ENCODE results near the gene TRIM14. TPM values are rescaled to one million over a fixed set of nuclear protein-coding genes. Genes with fewer than 3 reads are reported as not detected.

TRIM14 gene
- total and polyA plus RNA-seq, 10 of the 15 experiments (the other 5 are each of a cell fraction or from before 2014, with no cell fraction given): 8.6 to 53.3 (median 35.7) TPM

- intact Hi-C loops (cut with micrococcal nuclease; ENCODE audit: unreplicated experiment): no loop called here
- no peaks in the 10 kb centered on the region for H3K4me1 ChIP-seq (ENCODE audit: control insufficient read depth, insufficient read depth, low read length)
- FAIRE-seq: no peak
- no peaks in the 10 kb centered on the region for H4K20me1 ChIP-seq (ENCODE audit: control insufficient read depth, insufficient read depth)
- no peak overlapping the region for H2AFZ ChIP-seq (ENCODE audit: control insufficient read depth, low read depth, low read length)
- H3K4me3 ChIP-seq: no peak overlapping the region
- no peaks in the 10 kb centered on the region for H3K79me2 ChIP-seq (ENCODE audit: control insufficient read depth, insufficient read depth, low read length)
- no peak for ATAC-seq
- ChIA-PET CTCF (interaction anchor here (0.9 to 1.7 kb wide), 2 partner anchors 9 to 122 kb away, joined by 3 to 8 read pairs; no protein-coding TSS in a partner anchor), POLR2A (no interaction called here), SMC1A (ENCODE audit: uncharacterized antibody, unreplicated experiment) (interaction anchor here (0.6 to 3.3 kb wide), 3 partner anchors 14 to 19 kb away, joined by 3 to 12 read pairs (median 6); no protein-coding TSS in a partner anchor), RAD21 (ENCODE audit: unreplicated experiment) (no interaction called here)
- 0 out of 2 replicates have a peak, but pooled peaks have one; percentile 33 for TF ChIP-seq POLR2A (IDR thresholded peaks at IDR 0.05; ENCODE audit: low read depth, low read length)
- TF ChIP-seq, protein P1, sequence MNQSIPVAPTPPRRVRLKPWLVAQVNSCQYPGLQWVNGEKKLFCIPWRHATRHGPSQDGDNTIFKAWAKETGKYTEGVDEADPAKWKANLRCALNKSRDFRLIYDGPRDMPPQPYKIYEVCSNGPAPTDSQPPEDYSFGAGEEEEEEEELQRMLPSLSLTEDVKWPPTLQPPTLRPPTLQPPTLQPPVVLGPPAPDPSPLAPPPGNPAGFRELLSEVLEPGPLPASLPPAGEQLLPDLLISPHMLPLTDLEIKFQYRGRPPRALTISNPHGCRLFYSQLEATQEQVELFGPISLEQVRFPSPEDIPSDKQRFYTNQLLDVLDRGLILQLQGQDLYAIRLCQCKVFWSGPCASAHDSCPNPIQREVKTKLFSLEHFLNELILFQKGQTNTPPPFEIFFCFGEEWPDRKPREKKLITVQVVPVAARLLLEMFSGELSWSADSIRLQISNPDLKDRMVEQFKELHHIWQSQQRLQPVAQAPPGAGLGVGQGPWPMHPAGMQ (IDR thresholded peaks at IDR 0.05; ENCODE audit: borderline replicate concordance): no peak
- no peaks in the 10 kb centered on the region for H3K27me3 ChIP-seq (replicated peaks in 1 of 2; ENCODE audit: control insufficient read depth in 2 of 2, insufficient read depth in 2 of 2, low read length in 1 of 2)
- no TSS peak for BruUV-seq (replicated peaks)
- in situ Hi-C loops (cut with MboI): no loop called here
- no peak for DNase-seq (ENCODE audit: low read depth, low spot score)
- WGBS (ENCODE audit: insufficient coverage, insufficient replicate concordance, low lambda C conversion rate, missing lambda C conversion rate): 97% methylated on average over 7 of the region's 7 CpGs
- H3K9me3 ChIP-seq (replicated peaks; ENCODE audit: control insufficient read depth, insufficient read depth, low read length): no peaks in the 10 kb centered on the region
- H3K4me2 ChIP-seq (ENCODE audit: control insufficient read depth, insufficient read depth): no peak overlapping the region
- peaks cover 27 to 43% of the 10 kb centered on the region in 2 experiments for H3K36me3 ChIP-seq (ENCODE audit: control insufficient read depth in 2 of 2, insufficient read depth in 2 of 2, low read length in 1 of 2)
- H3K27ac ChIP-seq (ENCODE audit: control insufficient read depth, insufficient read depth): no peak overlapping the region
- H3K9ac ChIP-seq (ENCODE audit: control insufficient read depth, insufficient read depth, low read length): no peak overlapping the region
Measured at GRCh38 chr9:98083566-98084183, 35.3 kb downstream of the TRIM14 start.

- H3K79me2 ChIP-seq (ENCODE audit: control insufficient read depth, insufficient read depth, low read length): no peaks in the 10 kb centered on the region
- no peak overlapping the region for H3K4me2 ChIP-seq (ENCODE audit: control insufficient read depth, insufficient read depth)
- no peaks in the 10 kb centered on the region for H4K20me1 ChIP-seq (ENCODE audit: control insufficient read depth, insufficient read depth)
- H3K27ac ChIP-seq (ENCODE audit: control insufficient read depth, insufficient read depth): no peak overlapping the region
- no TSS peak for BruUV-seq (replicated peaks)
- no peaks in the 10 kb centered on the region for H3K9me3 ChIP-seq (replicated peaks; ENCODE audit: control insufficient read depth, insufficient read depth, low read length)
- TF ChIP-seq SMAD5 (IDR thresholded peaks at IDR 0.05; ENCODE audit: low read depth) (no peak), ZBED1 (IDR thresholded peaks at IDR 0.05; ENCODE audit: borderline replicate concordance) (no peak), PKNOX1 (IDR thresholded peaks at IDR 0.05) (no peak), ZBTB11 (CRISPR knock-in tag; IDR thresholded peaks at IDR 0.05) (no peak), ZNF207 (IDR thresholded peaks at IDR 0.05; ENCODE audit: borderline replicate concordance) (no peak), SREBF1 (IDR thresholded peaks at IDR 0.05; ENCODE audit: low read length) (no peak), ZNF217 (IDR thresholded peaks at IDR 0.05) (no peak), CREM (IDR thresholded peaks at IDR 0.05; ENCODE audit: low read depth) (no peak), POLR2AphosphoS5 (IDR thresholded peaks at IDR 0.05; ENCODE audit: low read length) (no peak), ASH2L (IDR thresholded peaks at IDR 0.05; ENCODE audit: borderline replicate concordance, low read depth) (no peak)
- no peaks in the 10 kb centered on the region for H3K4me1 ChIP-seq (ENCODE audit: control insufficient read depth, insufficient read depth, low read length)
- in situ Hi-C loops (cut with MboI) (no loop called here), intact Hi-C loops (cut with micrococcal nuclease; ENCODE audit: unreplicated experiment) (no loop called here)
- FAIRE-seq (no peak), ATAC-seq (no peak), DNase-seq (ENCODE audit: low read depth, low spot score) (no peak)
- RAD21 ChIA-PET (ENCODE audit: unreplicated experiment): no interaction called here
- no peaks in the 10 kb centered on the region for H3K27me3 ChIP-seq (replicated peaks in 1 of 2; ENCODE audit: control insufficient read depth in 2 of 2, insufficient read depth in 2 of 2, low read length in 1 of 2)
- H3K9ac ChIP-seq (ENCODE audit: control insufficient read depth, insufficient read depth, low read length): no peak overlapping the region
- SMC1A ChIA-PET (ENCODE audit: uncharacterized antibody, unreplicated experiment): no interaction called here
- CTCF ChIA-PET: no interaction called here
- WGBS (ENCODE audit: insufficient coverage, insufficient replicate concordance, low lambda C conversion rate, missing lambda C conversion rate): 67% methylated on average over 2 of the region's 2 CpGs
- no peak overlapping the region for H2AFZ ChIP-seq (ENCODE audit: control insufficient read depth, low read depth, low read length)
- POLR2A ChIA-PET: no interaction called here
- peaks cover 28 to 44% of the 10 kb centered on the region in 2 experiments for H3K36me3 ChIP-seq (ENCODE audit: control insufficient read depth in 2 of 2, insufficient read depth in 2 of 2, low read length in 1 of 2)
- no peak overlapping the region for H3K4me3 ChIP-seq
Measured at GRCh38 chr9:98083061-98083501, 35.9 kb downstream of the TRIM14 start.
